Measurements from ENCODE around the gene FAS. TPM values are rescaled to one million over a fixed set of nuclear protein-coding genes. Genes with fewer than 3 reads are reported as not detected.

Gene FAS
- total RNA-seq, 1 experiment from 2014 or later: 9.3 TPM

DNA sequence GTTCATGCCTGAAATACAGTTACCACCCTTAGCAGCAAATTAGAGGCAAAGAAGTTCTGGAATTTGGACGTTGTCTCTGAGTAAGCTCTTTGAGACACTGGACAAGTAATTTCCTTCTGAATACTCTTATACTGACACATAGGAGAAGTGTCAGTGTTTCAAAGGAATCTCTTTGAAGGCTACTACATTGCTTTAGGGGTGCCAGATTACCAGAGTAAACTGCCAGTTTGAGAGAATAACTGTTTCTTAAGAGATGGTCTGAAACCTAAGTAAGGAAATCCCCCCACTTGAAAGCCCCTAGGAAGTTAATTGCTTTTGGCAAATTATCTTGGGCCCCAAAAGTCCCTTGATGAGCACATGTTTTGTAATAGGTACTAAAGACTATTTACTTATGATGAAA, 3.4 kb downstream of the FAS start:
- no peak overlapping the region for H3K4me3 ChIP-seq (replicated peaks in 1 of 2; ENCODE audit: low read depth in 1 of 2, low read length in 2 of 2)
- intact Hi-C loops (cut with micrococcal nuclease): no loop called here
- peaks cover 0 to 29% of the 10 kb centered on the region in 2 experiments; a peak in 3 of 4 replicates for H3K4me1 ChIP-seq (ENCODE audit: control insufficient read depth in 1 of 2, insufficient read depth in 2 of 2, low read length in 2 of 2)
- no peak overlapping the region for H3K4me2 ChIP-seq (ENCODE audit: low read length)
- no peak for ATAC-seq
- H2AFZ ChIP-seq (ENCODE audit: low read depth, low read length, poor library complexity, severe bottlenecking): no peak overlapping the region
- no peak overlapping the region for H3K9ac ChIP-seq (ENCODE audit: low read length)
- CTCF ChIA-PET: interaction anchor here (1.0 to 1.4 kb wide), 3 partner anchors 60 to 158 kb away, joined by 3 to 5 read pairs (median 3); no protein-coding TSS in a partner anchor
- BruUV-seq (replicated peaks): no TSS peak
- TF ChIP-seq ZNF274 (IDR thresholded peaks at IDR 0.05; ENCODE audit: low read depth, low read length): no peak
- TF ChIP-seq RAD21 (IDR thresholded peaks at IDR 0.05; ENCODE audit: low read depth): no peak
- TF ChIP-seq SRF (IDR thresholded peaks at IDR 0.05; ENCODE audit: low read depth): no peak
- TF ChIP-seq FOSL1 (IDR thresholded peaks at IDR 0.05; ENCODE audit: low read depth): no peak
- TF ChIP-seq ZFX (IDR thresholded peaks at IDR 0.05): no peak
- TF ChIP-seq, protein P1, sequence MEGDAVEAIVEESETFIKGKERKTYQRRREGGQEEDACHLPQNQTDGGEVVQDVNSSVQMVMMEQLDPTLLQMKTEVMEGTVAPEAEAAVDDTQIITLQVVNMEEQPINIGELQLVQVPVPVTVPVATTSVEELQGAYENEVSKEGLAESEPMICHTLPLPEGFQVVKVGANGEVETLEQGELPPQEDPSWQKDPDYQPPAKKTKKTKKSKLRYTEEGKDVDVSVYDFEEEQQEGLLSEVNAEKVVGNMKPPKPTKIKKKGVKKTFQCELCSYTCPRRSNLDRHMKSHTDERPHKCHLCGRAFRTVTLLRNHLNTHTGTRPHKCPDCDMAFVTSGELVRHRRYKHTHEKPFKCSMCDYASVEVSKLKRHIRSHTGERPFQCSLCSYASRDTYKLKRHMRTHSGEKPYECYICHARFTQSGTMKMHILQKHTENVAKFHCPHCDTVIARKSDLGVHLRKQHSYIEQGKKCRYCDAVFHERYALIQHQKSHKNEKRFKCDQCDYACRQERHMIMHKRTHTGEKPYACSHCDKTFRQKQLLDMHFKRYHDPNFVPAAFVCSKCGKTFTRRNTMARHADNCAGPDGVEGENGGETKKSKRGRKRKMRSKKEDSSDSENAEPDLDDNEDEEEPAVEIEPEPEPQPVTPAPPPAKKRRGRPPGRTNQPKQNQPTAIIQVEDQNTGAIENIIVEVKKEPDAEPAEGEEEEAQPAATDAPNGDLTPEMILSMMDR (IDR thresholded peaks at IDR 0.05 in 2 of 3, conservative IDR thresholded peaks at IDR 0.05 in 1 of 3; ENCODE audit: borderline replicate concordance in 1 of 3, insufficient read depth in 1 of 3, low read depth in 2 of 3, low read length in 2 of 3): no peak
- no peak for TF ChIP-seq YY1 (IDR thresholded peaks at IDR 0.05; ENCODE audit: extremely low read depth, insufficient replicate concordance, low read depth, low read length)
- TF ChIP-seq EZH2phosphoT487 (IDR thresholded peaks at IDR 0.05; ENCODE audit: borderline replicate concordance): no peak
- TF ChIP-seq CBX3 (IDR thresholded peaks at IDR 0.05; ENCODE audit: low read depth): no peak
- DNase-seq (ENCODE audit: low read depth, low spot score): no peak
- POLR2A ChIA-PET: no interaction called here
- H3K9me2 ChIP-seq (ENCODE audit: insufficient read depth): no peaks in the 10 kb centered on the region
- no peaks in the 10 kb centered on the region for H3K27me3 ChIP-seq (ENCODE audit: insufficient read depth, low read length)
- no peaks in the 10 kb centered on the region for H3K36me3 ChIP-seq (ENCODE audit: control insufficient read depth in 1 of 2, insufficient read depth in 2 of 2, low read length in 2 of 2)
- no peaks in the 10 kb centered on the region for H3K9me3 ChIP-seq (ENCODE audit: control insufficient read depth in 1 of 2, insufficient read depth in 1 of 2, low read depth in 1 of 2, low read length in 2 of 2)
- no peak overlapping the region for H3K27ac ChIP-seq (ENCODE audit: low read depth, low read length)
- H3K79me2 ChIP-seq (ENCODE audit: insufficient read depth, low read length): no peaks in the 10 kb centered on the region
- RAD21 ChIA-PET (ENCODE audit: low non-redundant PET in 1 of 2, low total read pairs in 2 of 2, uncharacterized antibody in 2 of 2, unreplicated experiment in 2 of 2): no interaction called here
- no peaks in the 10 kb centered on the region for H4K20me1 ChIP-seq (ENCODE audit: insufficient read depth)

All from HCT116 (cell line).